GM06990 (cell line): ENCODE results near the gene GNAI2.
A peak's percentile ranks its signal among the peaks of the same experiment; 100 is the strongest.
"Not testable (repeated sequence)": the region's sequence is repeated elsewhere in the genome, so short reads cannot be mapped to it uniquely, and the experiment has no call there.

Experiments used
- DNase-seq: peaks from one replicate; pipeline ENCODE4 v3.0.0-alpha.2; 2011; ENCODE audit not compliant: insufficient read length; ENCODE audit errors: extremely low read depth
- H3K27me3 ChIP-seq: replicated peaks from 2 replicates; pipeline ENCODE4 v1.6.0; 2011; ENCODE audit warnings: low read length; ENCODE audit not compliant: control insufficient read depth, insufficient read depth
- H3K36me3 ChIP-seq: 2 replicates; pipeline ENCODE4 v1.5.1; 2011; ENCODE audit warnings: low read length; ENCODE audit not compliant: control insufficient read depth, insufficient read depth
- H3K4me3 ChIP-seq: replicated peaks from 2 replicates; pipeline ENCODE4 v1.5.1; 2011; ENCODE audit warnings: low read depth, mild to moderate bottlenecking, control low read depth, low read length
- TF ChIP-seq, protein P1 (sequence below): IDR thresholded peaks from 2 replicates; pipeline ENCODE4 v1.5.1; 2011; ENCODE audit warnings: low read length, control low read depth, mild to moderate bottlenecking, inconsistent platforms; ENCODE audit not compliant: insufficient read depth, poor library complexity, severe bottlenecking

Gene GNAI2

DNA sequence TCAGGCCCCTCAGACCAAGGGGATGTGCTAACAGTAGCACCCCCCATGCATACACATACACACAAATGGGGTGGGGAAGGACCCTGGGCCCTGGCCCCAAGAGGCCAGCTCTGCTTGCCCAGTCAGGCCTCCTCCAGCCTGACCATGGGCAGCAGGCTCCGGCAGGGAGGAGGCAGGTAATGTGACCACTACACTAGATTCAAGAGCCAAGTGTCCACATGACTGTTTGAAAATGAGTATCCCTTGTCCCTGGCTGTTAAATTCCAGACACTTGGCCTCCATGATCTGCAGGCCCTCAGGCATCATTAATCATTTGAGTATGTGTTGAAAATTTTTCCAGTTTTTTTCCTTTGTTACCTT is 13.9 kb upstream of the GNAI2 start:
- no peak for DNase-seq
- TF ChIP-seq, protein P1, sequence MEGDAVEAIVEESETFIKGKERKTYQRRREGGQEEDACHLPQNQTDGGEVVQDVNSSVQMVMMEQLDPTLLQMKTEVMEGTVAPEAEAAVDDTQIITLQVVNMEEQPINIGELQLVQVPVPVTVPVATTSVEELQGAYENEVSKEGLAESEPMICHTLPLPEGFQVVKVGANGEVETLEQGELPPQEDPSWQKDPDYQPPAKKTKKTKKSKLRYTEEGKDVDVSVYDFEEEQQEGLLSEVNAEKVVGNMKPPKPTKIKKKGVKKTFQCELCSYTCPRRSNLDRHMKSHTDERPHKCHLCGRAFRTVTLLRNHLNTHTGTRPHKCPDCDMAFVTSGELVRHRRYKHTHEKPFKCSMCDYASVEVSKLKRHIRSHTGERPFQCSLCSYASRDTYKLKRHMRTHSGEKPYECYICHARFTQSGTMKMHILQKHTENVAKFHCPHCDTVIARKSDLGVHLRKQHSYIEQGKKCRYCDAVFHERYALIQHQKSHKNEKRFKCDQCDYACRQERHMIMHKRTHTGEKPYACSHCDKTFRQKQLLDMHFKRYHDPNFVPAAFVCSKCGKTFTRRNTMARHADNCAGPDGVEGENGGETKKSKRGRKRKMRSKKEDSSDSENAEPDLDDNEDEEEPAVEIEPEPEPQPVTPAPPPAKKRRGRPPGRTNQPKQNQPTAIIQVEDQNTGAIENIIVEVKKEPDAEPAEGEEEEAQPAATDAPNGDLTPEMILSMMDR, result no peak
- Histone ChIP-seq H3K27me3 (no peaks in the 10 kb centered on the region; the same call in 1 of the 2 replicates), H3K36me3 (no peaks in the 10 kb centered on the region), H3K4me3 (no peak overlapping the region)

GRCh38 chr3:50224639-50225038 is 11.4 kb upstream of the GNAI2 start:
- DNase-seq, result no peak
- Histone ChIP-seq H3K4me3 (no peak overlapping the region), H3K27me3 (no peaks in the 10 kb centered on the region; the same call in 1 of the 2 replicates), H3K36me3 (no peaks in the 10 kb centered on the region)
- TF ChIP-seq, protein P1, result no peak

DNA sequence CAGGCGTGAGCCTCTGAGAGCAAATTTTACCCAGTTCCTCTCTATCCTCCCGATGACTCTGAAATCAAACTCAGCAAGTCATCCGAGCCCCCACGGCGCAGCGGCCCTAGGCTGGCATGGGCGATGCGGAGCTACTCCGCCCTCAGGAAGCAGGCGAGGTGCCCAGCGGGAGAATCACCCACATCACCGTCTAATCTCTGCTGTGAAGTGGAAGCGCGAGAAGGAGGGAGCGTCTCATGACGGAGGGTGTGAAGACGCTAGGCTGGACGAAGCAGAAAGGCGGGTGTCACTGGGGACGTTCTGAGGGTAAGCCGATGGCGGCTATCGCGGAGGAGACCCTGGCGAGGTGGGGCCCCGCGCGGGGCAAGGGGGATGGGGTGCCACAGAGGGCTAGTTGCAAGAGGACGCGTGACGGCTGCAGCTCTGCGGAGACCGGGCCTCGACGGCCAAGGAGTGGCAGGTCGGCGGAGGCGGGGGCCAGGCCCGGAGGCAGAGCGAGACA is 9.1 kb upstream of the GNAI2 start:
- DNase-seq, result no peak
- TF ChIP-seq, protein P1, result no peak
- no peaks in the 10 kb centered on the region for H3K36me3 ChIP-seq
- H3K4me3 ChIP-seq, result peak overlapping the region; percentile 70
- H3K27me3 ChIP-seq, result no peaks in the 10 kb centered on the region; the same call in 1 of the 2 replicates

GRCh38 chr3:50227390-50228183 is 8.4 kb upstream of the GNAI2 start:
- H3K4me3 ChIP-seq, result peak overlapping the region; percentile 85
- TF ChIP-seq, protein P1, result peak; percentile 57
- H3K27me3 ChIP-seq, result no peaks in the 10 kb centered on the region; the same call in 1 of the 2 replicates
- H3K36me3 ChIP-seq, result no peaks in the 10 kb centered on the region
- DNase-seq, result peak; percentile 93

DNA sequence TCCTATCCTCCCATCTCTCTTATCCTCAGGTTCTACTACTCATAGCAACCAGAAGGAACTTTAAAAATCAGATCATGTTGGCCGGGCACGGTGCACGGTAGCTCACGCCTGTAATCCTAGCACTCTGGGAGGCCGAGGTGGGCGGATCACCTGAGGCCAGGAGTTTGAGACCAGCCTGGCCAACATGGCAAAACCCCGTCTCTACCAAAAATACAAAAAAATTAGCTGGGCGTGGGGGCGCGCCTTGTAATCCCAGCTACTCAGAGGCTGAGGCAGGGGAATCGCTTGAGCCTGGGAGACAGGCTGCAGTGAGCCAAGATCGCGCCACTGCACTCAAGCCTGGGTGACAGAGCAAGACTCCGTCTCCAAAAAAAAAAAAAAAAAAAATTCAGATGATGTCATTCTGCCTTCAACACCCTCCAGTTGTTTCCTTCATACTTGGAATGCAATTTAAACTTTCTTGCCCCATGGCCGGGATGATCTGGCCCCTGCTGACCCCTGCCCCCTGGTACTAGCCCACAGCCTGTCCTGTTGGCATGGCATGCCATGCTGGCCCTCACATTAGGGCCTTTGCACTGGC is 7.7 kb upstream of the GNAI2 start:
- H3K36me3 ChIP-seq, DNase-seq, H3K27me3 ChIP-seq: not testable (repeated sequence)
- H3K4me3 ChIP-seq, result peak overlapping the region; percentile 85

DNA sequence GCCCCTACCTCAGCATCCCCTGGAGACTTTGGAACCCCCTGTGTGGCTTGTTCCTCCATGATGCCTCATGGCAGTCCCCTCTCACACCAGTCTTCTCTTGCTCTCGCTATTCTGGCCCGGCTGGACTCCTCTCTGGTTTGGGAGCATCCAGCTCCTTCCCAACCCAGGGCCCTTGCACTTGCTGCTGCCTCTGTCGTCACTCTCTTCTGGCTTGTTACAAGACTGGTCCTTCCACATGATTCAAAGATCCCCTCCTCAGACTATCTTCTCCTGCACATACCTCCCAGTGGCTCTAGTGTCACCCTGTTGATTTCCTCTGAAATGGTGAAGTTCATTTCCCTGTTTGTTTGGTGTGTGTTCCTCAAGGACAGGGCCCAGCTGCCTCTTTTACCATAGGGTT is 6.5 kb upstream of the GNAI2 start:
- no peaks in the 10 kb centered on the region for H3K36me3 ChIP-seq

More for the DNA sequence above, 6.5 kb upstream of the GNAI2 start:
- H3K4me3 ChIP-seq, result no peak overlapping the region
- no peak for DNase-seq
- TF ChIP-seq, protein P1, result no peak
- no peaks in the 10 kb centered on the region; the same call in 1 of the 2 replicates for H3K27me3 ChIP-seq
